Measurements from ENCODE around the gene DNPH1.

DNPH1 gene

GRCh38 chr6:43241446-43241845, 12.2 kb upstream of the DNPH1 start:
- TF ChIP-seq ZBTB7A (IDR thresholded peaks at IDR 0.05; ENCODE audit: low read depth), result no peak
- no peak for TF ChIP-seq YY1 (IDR thresholded peaks at IDR 0.05; ENCODE audit: low read depth)
- TF ChIP-seq TCF12 (IDR thresholded peaks at IDR 0.05; ENCODE audit: low read depth), result no peak
- no peak for TF ChIP-seq REST (IDR thresholded peaks at IDR 0.05; ENCODE audit: low read depth)
- no peak for TF ChIP-seq RAD21 (IDR thresholded peaks at IDR 0.05; ENCODE audit: low read depth)
- TF ChIP-seq EGR1 (IDR thresholded peaks at IDR 0.05), result no peak
- no peak for TF ChIP-seq MAX (IDR thresholded peaks at IDR 0.05)
- TF ChIP-seq FOXM1 (IDR thresholded peaks at IDR 0.05; ENCODE audit: borderline replicate concordance, low read depth), result no peak
- no peak for TF ChIP-seq CREB1 (IDR thresholded peaks at IDR 0.05; ENCODE audit: low read depth)
- no peak for TF ChIP-seq EP300 (IDR thresholded peaks at IDR 0.05; ENCODE audit: borderline replicate concordance)
- no peak for TF ChIP-seq NFIC (IDR thresholded peaks at IDR 0.05)
- TF ChIP-seq TEAD4 (IDR thresholded peaks at IDR 0.05), result no peak
- TF ChIP-seq CEBPB (IDR thresholded peaks at IDR 0.05), result no peak
- no peak for TF ChIP-seq USF1 (IDR thresholded peaks at IDR 0.05)
- no peak for TF ChIP-seq TAF1 (IDR thresholded peaks at IDR 0.05; ENCODE audit: low read depth)

GRCh38 chr6:43240950-43241349, 11.7 kb upstream of the DNPH1 start:
- TF ChIP-seq TEAD4 (IDR thresholded peaks at IDR 0.05), result no peak
- TF ChIP-seq EGR1 (IDR thresholded peaks at IDR 0.05), result no peak
- TF ChIP-seq RAD21 (IDR thresholded peaks at IDR 0.05; ENCODE audit: low read depth), result no peak
- TF ChIP-seq REST (IDR thresholded peaks at IDR 0.05; ENCODE audit: low read depth), result no peak
- no peak for TF ChIP-seq TAF1 (IDR thresholded peaks at IDR 0.05; ENCODE audit: low read depth)
- TF ChIP-seq ZBTB7A (IDR thresholded peaks at IDR 0.05; ENCODE audit: low read depth), result no peak
- TF ChIP-seq MAX (IDR thresholded peaks at IDR 0.05), result no peak
- TF ChIP-seq TCF12 (IDR thresholded peaks at IDR 0.05; ENCODE audit: low read depth), result no peak
- TF ChIP-seq YY1 (IDR thresholded peaks at IDR 0.05; ENCODE audit: low read depth), result no peak
- no peak for TF ChIP-seq NFIC (IDR thresholded peaks at IDR 0.05)
- no peak for TF ChIP-seq USF1 (IDR thresholded peaks at IDR 0.05)

GRCh38 chr6:43239054-43239453, 9.8 kb upstream of the DNPH1 start:
- no peak for TF ChIP-seq USF1 (IDR thresholded peaks at IDR 0.05)
- no peak for TF ChIP-seq TCF12 (IDR thresholded peaks at IDR 0.05; ENCODE audit: low read depth)
- no peak for TF ChIP-seq NFIC (IDR thresholded peaks at IDR 0.05)
- no peak for TF ChIP-seq RAD21 (IDR thresholded peaks at IDR 0.05; ENCODE audit: low read depth)
- no peak for TF ChIP-seq CEBPB (IDR thresholded peaks at IDR 0.05)
- TF ChIP-seq CREB1 (IDR thresholded peaks at IDR 0.05; ENCODE audit: low read depth), result no peak
- no peak for TF ChIP-seq EP300 (IDR thresholded peaks at IDR 0.05; ENCODE audit: borderline replicate concordance)
- no peak for TF ChIP-seq EGR1 (IDR thresholded peaks at IDR 0.05)
- no peak for TF ChIP-seq YY1 (IDR thresholded peaks at IDR 0.05; ENCODE audit: low read depth)
- TF ChIP-seq ZBTB7A (IDR thresholded peaks at IDR 0.05; ENCODE audit: low read depth), result no peak
- no peak for TF ChIP-seq MAX (IDR thresholded peaks at IDR 0.05)
- TF ChIP-seq FOXM1 (IDR thresholded peaks at IDR 0.05; ENCODE audit: borderline replicate concordance, low read depth), result no peak
- no peak for TF ChIP-seq TAF1 (IDR thresholded peaks at IDR 0.05; ENCODE audit: low read depth)
- no peak for TF ChIP-seq TEAD4 (IDR thresholded peaks at IDR 0.05)

GRCh38 chr6:43235841-43236240, 6.6 kb upstream of the DNPH1 start:
- TF ChIP-seq TCF12 (IDR thresholded peaks at IDR 0.05; ENCODE audit: low read depth) (no peak), CREB1 (IDR thresholded peaks at IDR 0.05; ENCODE audit: low read depth) (no peak), TEAD4 (IDR thresholded peaks at IDR 0.05) (no peak), REST (IDR thresholded peaks at IDR 0.05; ENCODE audit: low read depth) (no peak), RAD21 (IDR thresholded peaks at IDR 0.05; ENCODE audit: low read depth) (no peak), EP300 (IDR thresholded peaks at IDR 0.05; ENCODE audit: borderline replicate concordance) (no peak), NFIC (IDR thresholded peaks at IDR 0.05) (no peak), CEBPB (IDR thresholded peaks at IDR 0.05) (no peak), TAF1 (IDR thresholded peaks at IDR 0.05; ENCODE audit: low read depth) (no peak)
